Measurements from ENCODE around the gene TBC1D22A. TPM values are rescaled to one million over a fixed set of nuclear protein-coding genes. Genes with fewer than 3 reads are reported as not detected.
"Not testable (repeated sequence)": the region's sequence is repeated elsewhere in the genome, so short reads cannot be mapped to it uniquely, and the experiment has no call there.

Gene TBC1D22A
- total and polyA plus RNA-seq, 9 of the 15 experiments (the other 6 are each of a cell fraction or from before 2014, with no cell fraction given) = 0.20 to 11.5 (median 5.2) TPM

DNA sequence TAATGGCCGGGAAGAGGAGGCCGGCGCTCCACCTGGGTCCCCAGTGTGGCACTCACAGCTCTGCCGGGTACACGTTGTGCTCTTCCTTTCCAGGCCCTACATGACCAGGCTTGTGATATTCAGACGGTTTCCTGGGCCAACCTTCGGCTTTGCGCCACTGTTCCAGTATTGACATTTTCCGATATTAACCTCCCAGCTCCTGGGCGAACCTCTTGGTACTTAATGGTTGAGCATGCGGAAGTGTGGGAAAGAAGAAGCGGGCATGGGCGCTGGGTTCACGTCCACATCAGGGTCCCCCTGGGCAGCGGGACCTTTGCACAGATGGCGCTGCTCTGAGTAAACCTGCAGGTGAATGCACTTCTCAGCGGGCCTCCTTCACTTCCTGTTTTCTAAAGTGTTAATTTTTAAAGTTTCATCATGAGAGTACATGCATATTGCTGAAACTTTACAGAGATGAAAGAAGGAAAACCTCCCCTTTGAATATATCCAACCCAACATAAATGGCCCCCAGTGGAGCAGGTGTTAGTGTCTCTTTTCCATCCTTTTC is 286.7 kb downstream of the TBC1D22A start:
- ChIA-PET POLR2A (no interaction called here), CTCF (ENCODE audit: low intra/inter-chr PET ratio) (no interaction called here)
- Histone ChIP-seq H3K27ac (ENCODE audit: extremely low read depth, low read depth, low read length) (no peak overlapping the region), H3K9me1 (ENCODE audit: control insufficient read depth, insufficient read depth, low read length) (no peaks in the 10 kb centered on the region), H3K4me3 (no peak overlapping the region), H3K27me3 (ENCODE audit: control insufficient read depth in 2 of 2, insufficient read depth in 2 of 2, low read length in 2 of 2) (no peaks in the 10 kb centered on the region), H3K4me2 (ENCODE audit: insufficient read depth, low read length) (no peak overlapping the region), H3K9me3 (replicated peaks; ENCODE audit: control insufficient read depth, insufficient read depth, low read depth, low read length) (no peaks in the 10 kb centered on the region), H3K36me3 (ENCODE audit: control insufficient read depth, insufficient read depth, low read length) (no peaks in the 10 kb centered on the region), H2AFZ (ENCODE audit: low read depth, low read length) (no peak overlapping the region), H3K79me2 (ENCODE audit: control insufficient read depth, insufficient read depth, low read length) (no peaks in the 10 kb centered on the region), H3K9ac (ENCODE audit: insufficient read depth in 1 of 2, low read depth in 2 of 2, low read length in 2 of 2) (no peak overlapping the region), H3K4me1 (replicated peaks in 1 of 2; ENCODE audit: control insufficient read depth in 2 of 2, insufficient read depth in 2 of 2, low read length in 2 of 2) (peaks cover 0 to 34% of the 10 kb centered on the region in 2 experiments; a peak in 2 of 5 replicates), H4K20me1 (replicated peaks; ENCODE audit: control insufficient read depth, insufficient read depth, low read length) (no peaks in the 10 kb centered on the region)
- no peak for TF ChIP-seq NEUROD1 (IDR thresholded peaks at IDR 0.05; ENCODE audit: borderline replicate concordance, low read depth, low read length, partially characterized antibody)
- TF ChIP-seq SPI1 (IDR thresholded peaks at IDR 0.05; ENCODE audit: borderline replicate concordance, low read depth, low read length) = peak; percentile 62; the same call in 1 of the 2 replicates
- WGBS (ENCODE audit: insufficient coverage, low coverage, missing lambda C conversion rate) = 76% methylated on average over 9 of the region's 17 CpGs
- ATAC-seq (no peak), FAIRE-seq (no peak), DNase-seq (ENCODE audit: extremely low read depth in 1 of 4, low spot score in 3 of 4) (no peak)
- intact Hi-C loops (cut with micrococcal nuclease) (no loop called here), in situ Hi-C loops (cut with MboI) (no loop called here)
- BruUV-seq (replicated peaks) = no TSS peak

DNA sequence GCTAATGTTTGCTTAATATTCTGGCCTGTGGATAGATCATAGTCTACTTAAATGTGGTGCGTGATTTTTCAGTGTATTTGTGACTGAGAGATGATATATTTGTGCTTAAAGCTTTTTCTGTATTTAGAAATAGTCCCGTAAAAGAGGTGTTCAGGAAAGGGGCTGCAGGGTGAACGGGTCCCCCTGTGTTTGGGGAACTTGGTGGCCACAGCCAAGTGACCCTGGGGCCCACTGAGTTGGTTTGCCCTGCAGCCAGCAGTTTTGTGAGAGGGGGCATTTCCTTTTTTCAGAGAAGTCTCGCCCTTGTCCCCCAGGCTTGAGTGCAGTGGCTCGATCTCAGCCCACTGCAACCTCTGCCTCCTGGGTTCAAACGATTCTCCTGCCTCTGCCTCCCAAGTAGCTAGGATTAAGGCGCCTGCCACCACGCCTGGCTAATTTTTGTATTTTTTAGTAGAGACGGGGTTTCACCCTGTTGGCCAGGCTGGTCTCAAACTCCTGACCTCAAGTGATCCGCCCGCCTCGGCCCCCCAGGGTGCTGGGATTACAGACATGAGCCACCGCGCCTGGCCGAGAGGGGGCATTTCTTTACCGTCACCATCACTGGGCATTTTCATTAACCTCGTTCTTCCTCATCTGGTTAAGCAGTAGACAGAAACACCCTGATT is 287.4 kb downstream of the TBC1D22A start:
- H3K27ac ChIP-seq (ENCODE audit: extremely low read depth, low read depth, low read length); H3K27me3 ChIP-seq (ENCODE audit: control insufficient read depth in 2 of 2, insufficient read depth in 2 of 2, low read length in 2 of 2); H3K9me3 ChIP-seq (replicated peaks; ENCODE audit: control insufficient read depth, insufficient read depth, low read depth, low read length); H2AFZ ChIP-seq (ENCODE audit: low read depth, low read length); ATAC-seq; H3K9me1 ChIP-seq (ENCODE audit: control insufficient read depth, insufficient read depth, low read length); in situ Hi-C loops (cut with MboI); H3K9ac ChIP-seq (ENCODE audit: insufficient read depth in 1 of 2, low read depth in 2 of 2, low read length in 2 of 2); CTCF ChIA-PET (ENCODE audit: low intra/inter-chr PET ratio); BruUV-seq (replicated peaks); H3K79me2 ChIP-seq (ENCODE audit: control insufficient read depth, insufficient read depth, low read length); H3K4me3 ChIP-seq; H4K20me1 ChIP-seq (replicated peaks; ENCODE audit: control insufficient read depth, insufficient read depth, low read length); H3K4me2 ChIP-seq (ENCODE audit: insufficient read depth, low read length); H3K36me3 ChIP-seq (ENCODE audit: control insufficient read depth, insufficient read depth, low read length); intact Hi-C loops (cut with micrococcal nuclease); DNase-seq (ENCODE audit: extremely low read depth in 1 of 4, low spot score in 3 of 4); FAIRE-seq: not testable (repeated sequence)
- WGBS (ENCODE audit: insufficient coverage, low coverage, missing lambda C conversion rate) = 64% methylated on average over 15 of the region's 17 CpGs
- peaks cover 0 to 32% of the 10 kb centered on the region in 2 experiments; a peak in 2 of 5 replicates for H3K4me1 ChIP-seq (replicated peaks in 1 of 2; ENCODE audit: control insufficient read depth in 2 of 2, insufficient read depth in 2 of 2, low read length in 2 of 2)
- POLR2A ChIA-PET = interaction anchor here (1.1 kb wide), 1 partner anchor 42 kb away, joined by 3 read pairs; no protein-coding TSS in a partner anchor

All from K562 (cell line).